ACC112 (cell line): ENCODE data around the gene ZNF436.

Source experiments
- H2AFZ ChIP-seq: fragments of 200-600 bp; sonication (generic); one replicate; pipeline ENCODE4 v1.6.0; 2017; ENCODE audit warnings: antibody characterized with exemption, low read length; ENCODE audit not compliant: unreplicated experiment
- H3K27ac ChIP-seq: fragments of 200-600 bp; sonication (generic); 2 replicates; pipeline ENCODE4 v1.5.1; 2014; ENCODE audit warnings: low read depth, mild to moderate bottlenecking, antibody characterized with exemption, low read length, moderate library complexity
- H3K27me3 ChIP-seq: fragments of 200-600 bp; sonication (generic); 2 replicates; pipeline ENCODE4 v1.6.1; 2014; ENCODE audit warnings: mild to moderate bottlenecking, antibody characterized with exemption, low read length, moderate library complexity, mixed read lengths; ENCODE audit not compliant: insufficient read depth
- H3K36me3 ChIP-seq: fragments of 200-600 bp; sonication (generic); 2 replicates; pipeline ENCODE4 v1.6.1; 2016; ENCODE audit warnings: mild to moderate bottlenecking, antibody characterized with exemption, low read length, moderate library complexity, mixed read lengths; ENCODE audit not compliant: insufficient read depth
- H3K4me1 ChIP-seq: fragments of 200-600 bp; sonication (generic); one replicate; pipeline ENCODE4 v1.6.1; 2016; ENCODE audit warnings: low read length, mixed read lengths; ENCODE audit not compliant: insufficient read depth, unreplicated experiment, control insufficient read depth
- H3K4me3 ChIP-seq: fragments of 200-600 bp; sonication (generic); 2 replicates; pipeline ENCODE4 v1.5.1; 2014; ENCODE audit warnings: mild to moderate bottlenecking, low read depth, low read length
- H3K79me2 ChIP-seq: fragments of 200-600 bp; sonication (generic); one replicate; pipeline ENCODE4 v1.6.0; 2016; ENCODE audit warnings: low read length; ENCODE audit not compliant: control insufficient read depth, unreplicated experiment, insufficient read depth

ZNF436 gene

DNA sequence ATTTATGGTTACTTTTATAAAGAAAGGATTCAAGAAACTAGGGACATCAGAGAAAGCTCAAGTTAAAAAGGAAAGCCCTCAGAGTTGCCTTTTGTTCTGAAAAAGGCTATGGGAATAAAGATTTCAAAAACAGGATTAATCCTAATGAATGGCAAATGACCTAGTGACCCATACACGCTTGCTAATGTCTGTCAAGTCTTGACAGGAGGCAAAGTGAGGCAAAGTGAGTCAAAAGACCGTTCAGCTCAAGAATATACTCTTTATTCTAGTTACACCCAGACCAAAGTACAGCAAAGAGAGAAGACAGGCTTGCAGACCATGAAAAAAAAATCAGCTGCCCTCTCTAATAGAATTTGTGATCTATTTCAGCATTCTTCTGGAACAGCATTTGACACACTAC, 3.5 kb downstream of the ZNF436 start:
- H3K4me1 ChIP-seq: peaks cover 19% of the 10 kb centered on the region
- peak overlapping the region; percentile 89 for H3K4me3 ChIP-seq
- H2AFZ ChIP-seq: no peak overlapping the region
- H3K79me2 ChIP-seq: peaks cover 36% of the 10 kb centered on the region
- H3K27ac ChIP-seq: no peak overlapping the region
- H3K27me3 ChIP-seq: no peaks in the 10 kb centered on the region
- H3K36me3 ChIP-seq: peaks cover 57% of the 10 kb centered on the region

DNA sequence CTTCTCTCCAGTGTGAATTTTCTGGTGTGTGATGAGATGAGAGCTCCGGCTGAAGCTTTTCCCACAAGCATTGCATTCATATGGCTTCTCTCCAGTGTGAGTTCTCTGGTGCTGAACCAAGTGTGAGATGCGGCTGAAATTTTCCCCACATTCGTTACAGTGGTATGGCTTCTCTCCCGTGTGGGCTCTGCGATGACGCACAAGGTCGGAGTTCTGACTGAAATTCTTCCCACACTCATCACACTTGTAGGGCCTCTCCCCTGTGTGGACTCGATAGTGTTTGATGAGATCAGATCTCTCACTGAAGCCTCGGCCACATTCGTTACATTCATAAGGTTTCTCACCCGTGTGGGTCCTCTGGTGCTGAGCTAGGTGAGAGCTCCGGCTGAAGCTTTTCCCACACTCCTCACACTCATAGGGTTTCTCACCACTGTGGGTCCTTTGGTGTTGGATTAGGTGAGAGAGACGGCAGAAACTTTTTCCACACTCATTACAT, 7.4 kb downstream of the ZNF436 start:
- H3K36me3 ChIP-seq: peaks cover 83% of the 10 kb centered on the region
- no peak overlapping the region for H2AFZ ChIP-seq
- H3K79me2 ChIP-seq: peaks cover 16% of the 10 kb centered on the region
- no peaks in the 10 kb centered on the region for H3K27me3 ChIP-seq
- no peak overlapping the region for H3K4me3 ChIP-seq
- no peak overlapping the region for H3K27ac ChIP-seq
- peaks cover 5% of the 10 kb centered on the region for H3K4me1 ChIP-seq

DNA sequence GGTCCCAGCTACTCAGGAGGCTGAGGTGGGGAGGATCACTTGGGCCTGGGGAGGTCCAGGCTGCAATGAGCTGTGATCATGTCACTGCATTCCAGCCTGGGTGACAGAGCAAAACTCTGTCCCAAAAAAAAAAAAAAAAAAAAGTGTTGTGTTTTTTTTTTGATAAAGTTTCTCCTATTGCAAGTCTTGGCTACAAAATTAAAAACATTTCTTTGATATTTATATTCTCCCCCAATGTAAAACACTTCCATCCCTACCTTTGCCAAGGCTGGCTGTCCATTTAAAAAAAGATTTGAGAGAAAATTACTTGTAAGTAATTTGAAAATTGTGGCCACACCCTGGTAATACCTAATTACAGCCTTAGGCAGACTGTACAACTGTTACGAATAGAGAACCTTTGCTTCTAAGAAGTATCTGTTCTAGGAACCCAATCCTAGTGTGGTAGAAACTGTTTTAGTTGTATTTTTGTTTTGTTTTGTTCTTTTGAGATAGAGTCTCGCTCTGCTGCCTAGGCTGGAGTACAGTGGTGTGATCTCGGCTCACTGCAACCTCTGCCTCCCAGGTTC, 11.2 kb downstream of the ZNF436 start:
- Histone ChIP-seq H3K27ac (no peak overlapping the region), H3K27me3 (no peaks in the 10 kb centered on the region), H3K79me2 (peaks cover 2% of the 10 kb centered on the region), H3K4me1 (no peaks in the 10 kb centered on the region), H2AFZ (no peak overlapping the region), H3K36me3 (peaks cover 51% of the 10 kb centered on the region), H3K4me3 (no peak overlapping the region)

DNA sequence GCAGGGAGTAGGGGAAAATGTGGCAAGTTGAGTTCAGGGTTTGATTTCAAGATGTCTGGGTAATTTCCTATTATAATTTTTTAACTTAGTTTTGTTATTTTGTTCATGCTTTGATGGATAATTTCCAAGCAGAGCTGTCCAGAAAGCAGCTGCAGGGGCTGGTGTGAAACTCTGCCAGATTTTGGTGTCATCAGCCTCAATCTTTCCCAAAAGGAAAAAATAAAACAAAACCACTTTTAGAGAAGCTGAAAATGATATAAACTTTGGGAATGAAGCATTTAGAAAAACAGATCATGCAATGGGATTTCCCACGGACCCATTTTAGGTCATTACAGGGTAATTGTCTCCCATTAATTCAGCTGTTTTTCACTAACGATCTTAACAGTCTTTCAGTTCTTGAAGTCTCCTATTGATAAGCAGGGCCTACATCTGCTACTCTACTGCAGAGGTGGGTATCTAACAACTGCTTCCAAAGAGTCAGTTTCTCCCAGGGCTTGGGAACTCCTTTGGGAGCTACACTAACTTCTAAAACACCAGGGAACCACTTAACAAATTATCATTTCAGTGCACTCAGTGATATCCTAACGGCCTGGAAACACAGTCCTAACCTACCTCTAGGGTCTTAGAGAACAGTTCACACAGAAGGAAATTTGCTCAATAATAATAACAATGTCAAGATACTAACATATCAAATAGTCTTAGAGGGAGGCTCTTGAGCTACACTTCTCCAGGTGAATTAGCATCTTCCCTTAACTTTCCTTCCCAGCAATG, 12.3 kb downstream of the ZNF436 start:
- Histone ChIP-seq H2AFZ (no peak overlapping the region), H3K79me2 (peaks cover 2% of the 10 kb centered on the region), H3K4me3 (no peak overlapping the region), H3K27ac (no peak overlapping the region), H3K4me1 (no peaks in the 10 kb centered on the region), H3K36me3 (peaks cover 40% of the 10 kb centered on the region), H3K27me3 (no peaks in the 10 kb centered on the region)

DNA sequence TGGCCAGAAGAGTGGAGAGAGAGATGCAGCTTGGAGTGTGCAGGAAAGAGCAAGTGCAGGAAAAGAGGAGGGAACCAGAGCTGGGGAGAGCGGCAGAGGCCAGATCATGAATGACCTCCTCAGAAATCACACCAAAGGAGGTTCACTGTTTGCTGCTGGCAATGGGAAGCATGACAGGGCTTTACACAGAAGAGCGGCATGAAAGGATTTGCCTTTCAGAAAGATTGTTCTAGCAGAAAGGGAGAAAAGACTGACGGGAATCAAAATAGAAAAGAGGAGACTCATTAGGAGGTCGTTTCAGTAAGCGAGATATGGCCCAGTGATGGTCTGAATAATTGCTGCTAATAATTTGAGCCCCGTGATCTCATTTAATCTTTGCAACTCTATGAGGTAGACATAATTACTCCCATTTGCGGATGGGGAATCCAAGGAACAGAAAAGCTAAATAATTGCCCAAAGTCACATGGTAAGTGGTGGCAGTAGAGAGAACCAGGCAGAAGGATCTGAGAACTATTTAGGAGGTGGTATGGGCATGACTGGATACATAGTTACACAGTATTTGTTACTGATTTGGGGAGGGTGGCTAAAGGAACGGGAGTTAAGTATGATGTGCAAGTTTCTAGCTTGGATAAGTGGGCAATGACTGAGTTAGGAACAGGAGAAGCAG, 13.0 kb downstream of the ZNF436 start:
- H3K79me2 ChIP-seq: peaks cover 2% of the 10 kb centered on the region
- no peak overlapping the region for H2AFZ ChIP-seq
- H3K27ac ChIP-seq: no peak overlapping the region
- H3K27me3 ChIP-seq: no peaks in the 10 kb centered on the region
- H3K4me1 ChIP-seq: no peaks in the 10 kb centered on the region
- peaks cover 33% of the 10 kb centered on the region for H3K36me3 ChIP-seq
- no peak overlapping the region for H3K4me3 ChIP-seq

DNA sequence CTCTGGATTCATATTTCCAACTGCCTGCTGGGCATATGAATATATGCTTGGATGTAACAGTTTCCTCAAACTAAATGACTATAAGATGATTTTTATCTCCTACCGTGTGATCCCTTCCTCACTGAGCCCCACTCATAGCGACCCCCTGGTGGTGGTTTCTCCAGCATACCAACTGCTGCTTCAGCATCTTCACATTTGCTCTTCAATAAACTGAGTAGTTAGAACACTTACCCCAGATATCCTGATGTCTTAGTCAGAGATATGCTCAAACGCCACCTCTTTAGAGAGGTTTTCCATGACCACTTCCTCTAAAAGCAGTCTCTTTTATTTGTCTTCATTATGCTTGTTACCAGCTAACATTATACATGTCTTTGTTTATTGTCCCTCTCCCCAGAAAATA, 15.4 kb downstream of the ZNF436 start:
- Histone ChIP-seq H2AFZ (no peak overlapping the region), H3K4me1 (no peaks in the 10 kb centered on the region), H3K27me3 (no peaks in the 10 kb centered on the region), H3K4me3 (no peak overlapping the region), H3K27ac (no peak overlapping the region), H3K79me2 (no peaks in the 10 kb centered on the region), H3K36me3 (peaks cover 10% of the 10 kb centered on the region)

DNA sequence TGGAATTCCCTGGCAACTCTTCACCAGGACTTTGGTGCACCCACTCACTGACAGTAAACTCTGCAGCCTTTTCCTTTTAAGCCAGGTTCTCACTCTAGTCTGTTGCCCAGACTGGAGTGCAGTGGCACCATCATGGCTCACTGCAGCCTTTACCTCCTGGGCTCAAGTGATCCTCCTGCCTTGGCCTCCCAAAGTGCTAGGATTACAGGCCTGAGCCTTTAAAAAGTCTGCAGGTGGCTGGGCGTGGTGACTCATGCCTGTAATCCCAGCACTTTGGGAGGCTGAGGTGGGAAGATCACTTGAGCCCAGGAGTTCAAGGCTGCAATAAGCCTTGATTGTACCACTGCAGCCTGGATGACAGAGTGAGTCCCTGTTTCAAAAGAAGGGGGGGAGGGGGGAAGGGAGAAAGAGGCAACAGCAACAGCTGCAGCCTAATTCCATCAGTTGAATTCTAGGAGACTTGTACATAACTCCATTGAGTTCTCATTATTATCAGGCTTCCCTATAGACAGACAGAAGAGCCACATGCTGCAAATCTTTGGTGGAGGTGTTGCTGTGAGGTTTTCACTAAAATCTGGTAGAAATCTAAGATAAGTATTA, 17.4 kb downstream of the ZNF436 start:
- no peak overlapping the region for H3K4me3 ChIP-seq
- H3K27me3 ChIP-seq: no peaks in the 10 kb centered on the region
- no peaks in the 10 kb centered on the region for H3K36me3 ChIP-seq
- H3K4me1 ChIP-seq: no peaks in the 10 kb centered on the region
- H3K79me2 ChIP-seq: no peaks in the 10 kb centered on the region
- no peak overlapping the region for H3K27ac ChIP-seq
- H2AFZ ChIP-seq: no peak overlapping the region

DNA sequence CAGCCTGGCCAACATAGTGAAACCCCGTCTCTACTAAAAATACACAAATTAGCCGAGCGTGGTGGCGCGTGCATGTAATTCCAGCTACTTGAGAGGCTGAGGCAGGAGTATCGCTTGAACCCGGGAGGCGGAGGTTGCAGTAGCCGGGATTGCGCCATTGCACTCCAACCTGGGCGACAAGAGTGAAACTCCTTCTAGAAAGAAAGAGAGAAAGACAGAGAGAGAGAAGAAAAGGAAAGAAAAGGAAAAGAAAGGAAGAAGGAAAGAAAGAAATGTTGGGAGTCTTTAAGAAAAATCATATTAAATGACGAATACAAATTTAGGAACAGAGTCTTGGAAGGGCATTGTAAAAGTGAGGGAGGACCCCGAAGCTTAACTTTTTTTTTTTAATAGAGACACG, 23.7 kb downstream of the ZNF436 start:
- H3K4me1 ChIP-seq: peaks cover 8% of the 10 kb centered on the region
- H3K27me3 ChIP-seq: no peaks in the 10 kb centered on the region
- peaks cover 29% of the 10 kb centered on the region for H3K79me2 ChIP-seq
- H2AFZ ChIP-seq: no peak overlapping the region
- no peak overlapping the region for H3K4me3 ChIP-seq
- 0 out of 2 replicates have a peak, but pooled peaks cover 4% of the 10 kb centered on the region for H3K36me3 ChIP-seq
- H3K27ac ChIP-seq: no peak overlapping the region

DNA sequence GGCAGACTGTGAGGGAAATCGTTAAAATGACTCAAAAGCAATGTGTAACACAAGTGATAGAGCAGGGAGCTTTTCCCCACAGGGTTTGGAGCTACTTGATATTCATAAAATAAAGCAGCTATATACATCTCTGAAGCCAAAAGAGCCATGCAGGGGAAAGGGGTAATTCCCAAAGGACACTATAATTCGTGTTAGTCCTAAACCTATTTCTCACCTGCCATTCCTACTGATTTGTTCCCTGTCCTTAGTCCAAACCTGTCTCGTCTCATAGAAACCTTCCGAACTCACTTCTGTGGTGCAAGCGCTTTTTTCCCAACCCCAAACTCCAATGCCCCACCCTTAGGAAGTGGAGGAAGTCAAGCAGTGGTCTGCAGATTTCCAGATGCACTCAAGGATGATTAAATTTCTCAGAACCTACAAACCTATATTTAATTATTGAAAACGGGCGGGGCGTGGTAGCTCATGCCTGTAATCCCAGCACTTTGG, 24.6 kb downstream of the ZNF436 start:
- Histone ChIP-seq H3K27ac (peak overlapping the region; percentile 97), H3K27me3 (no peaks in the 10 kb centered on the region), H2AFZ (peak overlapping the region; percentile 74), H3K36me3 (0 out of 2 replicates have a peak, but pooled peaks cover 4% of the 10 kb centered on the region), H3K79me2 (peaks cover 38% of the 10 kb centered on the region), H3K4me3 (peak overlapping the region; percentile 80), H3K4me1 (peaks cover 16% of the 10 kb centered on the region)

DNA sequence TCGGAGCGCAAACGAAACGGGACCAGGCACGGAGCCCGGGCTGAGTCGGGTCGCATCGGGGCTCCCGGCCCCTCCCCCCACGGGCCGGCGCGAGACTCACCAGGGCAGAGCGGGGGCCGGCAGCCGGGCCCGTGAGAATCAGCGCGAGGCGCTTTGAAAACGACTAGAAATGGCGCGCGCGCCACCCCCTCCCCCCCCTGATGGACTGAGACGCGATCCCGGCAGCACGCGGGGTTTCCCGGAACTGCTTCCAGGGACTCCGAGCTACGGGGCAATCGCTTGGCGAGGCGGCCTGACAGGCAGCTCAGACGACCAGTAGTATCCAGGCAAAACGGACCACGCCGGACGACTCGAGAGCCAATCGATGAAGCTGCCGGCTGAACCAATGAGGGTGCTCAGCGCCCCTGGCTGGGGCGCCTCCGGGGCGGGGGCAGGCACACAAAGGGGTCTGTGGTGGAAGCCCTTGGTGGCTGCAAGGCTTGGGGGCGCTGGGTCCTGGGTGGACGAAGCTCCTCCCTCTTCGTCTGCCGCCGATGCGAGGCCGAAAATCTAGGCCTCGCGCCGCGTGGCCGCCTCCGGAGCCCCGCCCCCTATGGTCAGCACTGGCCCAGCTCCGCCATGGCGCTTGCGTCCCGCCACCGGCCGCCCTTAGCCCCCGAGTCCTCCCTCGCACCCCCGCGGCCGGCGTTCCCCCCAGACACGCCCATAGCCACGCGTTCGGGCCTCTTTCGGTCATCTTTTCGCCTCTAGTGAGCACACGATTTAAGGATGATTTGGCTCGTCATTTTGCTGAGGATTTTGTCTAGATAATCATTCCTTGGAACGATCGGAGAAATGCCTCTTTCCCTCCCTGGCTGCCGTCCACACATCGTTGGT, 25.3 kb downstream of the ZNF436 start, which contains the start of gene HNRNPR:
Gene HNRNPR (minus strand): TSS at position 174 of the 876 bp plus-strand sequence. CDS start 3,276 bp downstream, outside the sequence.
- H3K27ac ChIP-seq: peak within 1 kb of the TSS; percentile 97
- H3K4me1 ChIP-seq: peaks cover 23% of the 10 kb centered on the region
- H3K4me3 ChIP-seq: peak within 1 kb of the TSS; percentile 99
- H2AFZ ChIP-seq: peak within 1 kb of the TSS; percentile 74
- 0 out of 2 replicates have a peak, but pooled peaks cover 4% of the 10 kb centered on the region for H3K36me3 ChIP-seq
- H3K79me2 ChIP-seq: peaks cover 45% of the 10 kb centered on the region
- H3K27me3 ChIP-seq: no peaks in the 10 kb centered on the region
